DMS53 treated with DMSO at 0.1 percent for 48 hours (cell line): Measurements from ENCODE around the gene AP3B2.
"Not testable (repeated sequence)": the region's sequence is repeated elsewhere in the genome, so short reads cannot be mapped to it uniquely, and the experiment has no call there.

Experiments used
- DNase-seq: peaks from one replicate; lab custom pipeline; 2025; ENCODE audit not compliant: unreplicated experiment; lab: John Stamatoyannopoulos, UW

The AP3B2 gene, protein sequence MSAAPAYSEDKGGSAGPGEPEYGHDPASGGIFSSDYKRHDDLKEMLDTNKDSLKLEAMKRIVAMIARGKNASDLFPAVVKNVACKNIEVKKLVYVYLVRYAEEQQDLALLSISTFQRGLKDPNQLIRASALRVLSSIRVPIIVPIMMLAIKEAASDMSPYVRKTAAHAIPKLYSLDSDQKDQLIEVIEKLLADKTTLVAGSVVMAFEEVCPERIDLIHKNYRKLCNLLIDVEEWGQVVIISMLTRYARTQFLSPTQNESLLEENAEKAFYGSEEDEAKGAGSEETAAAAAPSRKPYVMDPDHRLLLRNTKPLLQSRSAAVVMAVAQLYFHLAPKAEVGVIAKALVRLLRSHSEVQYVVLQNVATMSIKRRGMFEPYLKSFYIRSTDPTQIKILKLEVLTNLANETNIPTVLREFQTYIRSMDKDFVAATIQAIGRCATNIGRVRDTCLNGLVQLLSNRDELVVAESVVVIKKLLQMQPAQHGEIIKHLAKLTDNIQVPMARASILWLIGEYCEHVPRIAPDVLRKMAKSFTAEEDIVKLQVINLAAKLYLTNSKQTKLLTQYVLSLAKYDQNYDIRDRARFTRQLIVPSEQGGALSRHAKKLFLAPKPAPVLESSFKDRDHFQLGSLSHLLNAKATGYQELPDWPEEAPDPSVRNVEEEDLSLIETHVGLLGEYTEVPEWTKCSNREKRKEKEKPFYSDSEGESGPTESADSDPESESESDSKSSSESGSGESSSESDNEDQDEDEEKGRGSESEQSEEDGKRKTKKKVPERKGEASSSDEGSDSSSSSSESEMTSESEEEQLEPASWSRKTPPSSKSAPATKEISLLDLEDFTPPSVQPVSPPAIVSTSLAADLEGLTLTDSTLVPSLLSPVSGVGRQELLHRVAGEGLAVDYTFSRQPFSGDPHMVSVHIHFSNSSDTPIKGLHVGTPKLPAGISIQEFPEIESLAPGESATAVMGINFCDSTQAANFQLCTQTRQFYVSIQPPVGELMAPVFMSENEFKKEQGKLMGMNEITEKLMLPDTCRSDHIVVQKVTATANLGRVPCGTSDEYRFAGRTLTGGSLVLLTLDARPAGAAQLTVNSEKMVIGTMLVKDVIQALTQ

DNA sequence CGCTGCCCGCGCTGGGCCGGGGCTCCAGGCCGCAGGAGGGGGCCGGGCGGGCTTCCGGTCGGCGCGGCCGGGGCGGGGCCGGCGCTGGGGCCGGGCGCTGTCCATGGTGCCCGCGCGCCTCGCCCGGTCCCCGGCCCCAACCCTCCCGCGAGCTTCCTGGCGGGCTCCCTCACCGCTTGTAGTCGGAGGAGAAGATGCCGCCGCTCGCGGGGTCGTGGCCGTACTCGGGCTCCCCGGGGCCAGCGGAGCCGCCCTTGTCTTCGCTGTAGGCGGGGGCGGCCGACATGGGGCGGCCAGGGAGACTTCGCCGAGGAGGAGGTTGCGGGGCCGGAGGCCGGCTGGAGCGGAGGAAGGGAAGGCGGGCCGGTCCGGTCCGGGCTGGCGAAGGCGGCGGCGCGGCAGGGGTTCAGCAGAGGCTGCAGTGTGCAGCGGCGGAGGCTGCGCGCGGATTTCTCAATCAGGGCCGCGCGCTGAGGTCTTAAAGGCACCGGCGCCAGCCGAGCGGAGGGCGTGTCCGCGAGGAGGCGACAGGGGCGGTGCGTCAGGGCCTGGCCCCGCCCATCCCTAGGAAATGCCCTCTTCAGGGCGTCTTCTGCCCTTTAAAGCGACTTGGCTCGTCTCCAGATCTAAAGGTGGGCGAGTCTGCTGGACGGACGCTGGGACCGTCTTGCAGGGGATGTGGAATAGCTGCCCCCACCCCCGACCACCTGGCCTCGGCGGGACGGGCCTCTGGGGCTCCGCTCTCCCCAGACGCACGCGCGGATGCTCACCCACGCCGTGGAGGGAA lies at the start of gene AP3B2:
AP3B2 (minus strand) TSS at position 455 of the 787 bp plus-strand sequence; CDS start at position 286, 169 bp downstream.
- peak; percentile 25 for DNase-seq

DNA sequence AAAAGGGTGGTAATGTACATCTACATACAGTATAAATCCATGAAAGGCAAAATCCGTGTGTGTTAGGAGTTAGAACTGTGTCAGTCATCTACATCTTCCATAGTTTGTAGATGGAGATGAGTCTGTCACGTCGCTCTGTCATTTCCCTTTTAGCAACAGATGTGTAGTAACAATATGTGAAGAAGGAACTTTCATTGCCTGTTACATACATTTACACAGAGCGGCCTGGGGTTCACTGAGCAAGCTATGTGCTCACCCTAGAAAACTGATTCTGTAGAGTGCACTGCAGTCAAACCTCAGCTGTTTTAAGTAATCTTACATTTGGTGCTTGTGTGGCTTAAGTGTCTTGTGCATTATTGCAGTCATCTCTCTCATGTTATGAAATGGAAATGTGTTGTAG lies 41.6 kb upstream of the AP3B2 start:
- no peak for DNase-seq

DNA sequence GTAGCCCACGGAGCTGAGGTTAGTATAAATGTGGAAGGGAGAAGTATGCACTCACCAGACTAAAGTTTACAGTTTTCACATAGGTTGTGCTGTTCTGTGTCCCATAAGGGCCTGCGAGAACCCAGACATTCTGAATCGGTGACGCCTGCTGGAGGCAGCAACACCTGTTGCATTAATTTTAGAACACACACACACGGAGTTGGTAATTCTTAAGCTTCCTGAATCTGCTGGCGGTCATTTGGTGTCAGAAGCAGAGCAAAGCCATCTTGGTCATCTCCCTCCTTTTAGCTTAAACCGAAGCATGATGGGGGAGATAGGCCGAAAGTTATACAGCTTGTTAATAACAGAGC lies 41.1 kb upstream of the AP3B2 start:
- no peak for DNase-seq

DNA sequence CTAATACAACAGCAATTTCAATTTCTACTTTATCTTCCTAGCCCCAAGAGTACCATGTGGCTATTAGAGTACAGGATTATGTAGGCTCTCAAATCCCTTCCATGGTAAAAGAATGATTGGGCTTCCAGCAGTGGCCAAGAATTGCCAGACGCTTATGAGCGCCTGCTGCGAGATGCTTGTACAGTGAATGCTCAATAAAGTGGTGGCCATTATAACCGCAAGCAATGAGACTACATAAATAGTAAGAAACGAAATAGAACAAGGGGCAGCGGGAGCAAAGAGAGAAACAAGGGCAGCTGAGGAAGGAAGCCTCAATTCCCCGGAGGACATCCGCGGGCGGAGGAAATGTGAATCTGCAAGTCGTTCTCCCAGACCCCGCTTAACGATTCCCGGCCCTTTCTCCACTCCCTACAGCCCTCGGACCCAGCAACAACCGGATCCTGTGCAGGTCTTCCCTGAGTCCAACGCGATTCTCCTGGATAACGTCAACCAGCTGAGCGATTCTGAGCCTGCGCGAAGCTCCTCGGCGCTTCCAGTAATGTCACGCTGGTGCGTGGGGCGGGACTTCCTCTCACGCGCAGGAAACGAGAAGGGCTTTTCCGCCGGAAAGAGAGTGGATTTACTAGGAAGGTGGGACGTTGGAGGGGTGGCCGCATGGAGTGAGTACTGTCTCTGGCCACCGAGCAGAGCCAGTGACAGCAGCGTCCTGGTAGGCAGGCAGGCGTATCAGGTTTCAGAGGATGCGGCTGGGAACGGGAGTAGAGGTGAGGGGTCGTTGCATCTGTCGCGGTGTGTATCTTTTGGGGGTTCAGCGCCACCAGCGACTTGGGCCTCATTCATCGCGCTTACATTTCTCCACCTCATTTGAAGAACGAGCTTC lies 40.5 kb upstream of the AP3B2 start:
- DNase-seq = peak; percentile 83

DNA sequence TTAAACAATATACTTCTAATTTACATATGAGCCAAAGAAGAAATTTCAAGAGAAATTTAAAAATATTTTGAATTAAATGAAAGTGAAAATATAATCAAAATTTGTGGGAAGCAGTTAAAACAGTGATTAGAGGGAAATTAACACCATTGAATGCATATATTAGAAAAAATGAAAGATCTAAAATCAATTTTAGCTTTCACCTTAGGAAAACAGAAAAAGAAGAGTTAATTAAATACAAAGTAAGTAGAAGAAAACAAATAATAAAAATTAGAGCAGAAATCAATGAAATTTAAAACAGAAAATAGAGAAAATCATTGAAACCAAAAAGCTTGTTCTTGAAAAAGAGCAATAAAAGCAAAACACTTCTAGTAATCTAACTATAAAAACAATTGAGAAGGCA lies 38.6 kb upstream of the AP3B2 start:
- DNase-seq = no peak

DNA sequence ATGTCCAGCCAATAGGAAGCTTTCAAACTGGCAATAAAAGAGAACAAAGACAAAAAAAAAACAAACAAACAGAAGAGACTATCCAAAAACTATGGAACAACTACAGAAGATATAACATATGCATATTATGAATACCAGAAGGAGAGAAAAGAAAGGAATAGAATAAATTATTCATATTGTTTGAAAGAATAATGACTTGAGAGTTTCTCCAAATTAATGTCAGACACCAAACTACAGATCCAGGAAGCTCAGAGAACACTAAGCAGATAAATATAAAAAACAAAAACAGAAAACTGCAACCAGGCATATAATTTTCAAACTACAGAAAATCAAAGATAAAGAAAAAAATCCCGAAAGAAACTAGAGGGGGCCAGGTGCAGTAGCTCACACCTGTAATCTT lies 34.1 kb upstream of the AP3B2 start:
- DNase-seq = no peak

DNA sequence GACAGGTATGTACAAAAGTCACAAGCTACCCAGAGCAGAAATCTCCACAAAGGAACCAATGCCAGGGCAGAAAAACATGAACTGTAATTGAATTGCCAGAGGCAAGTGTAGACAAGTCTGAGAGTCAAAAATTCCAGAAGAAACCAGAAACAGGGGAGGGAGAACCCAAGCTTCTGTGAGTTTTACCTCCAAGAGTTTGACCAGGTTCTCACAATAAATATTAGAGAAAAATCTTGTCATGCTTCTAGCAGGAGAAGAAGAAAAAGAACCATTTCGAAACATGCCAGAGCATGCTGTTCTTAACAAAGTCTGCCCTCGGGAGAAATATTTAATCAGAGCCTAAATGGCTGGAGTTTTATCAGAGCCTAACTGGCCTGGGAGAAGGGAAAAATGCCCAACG lies 32.5 kb upstream of the AP3B2 start:
- DNase-seq = no peak

DNA sequence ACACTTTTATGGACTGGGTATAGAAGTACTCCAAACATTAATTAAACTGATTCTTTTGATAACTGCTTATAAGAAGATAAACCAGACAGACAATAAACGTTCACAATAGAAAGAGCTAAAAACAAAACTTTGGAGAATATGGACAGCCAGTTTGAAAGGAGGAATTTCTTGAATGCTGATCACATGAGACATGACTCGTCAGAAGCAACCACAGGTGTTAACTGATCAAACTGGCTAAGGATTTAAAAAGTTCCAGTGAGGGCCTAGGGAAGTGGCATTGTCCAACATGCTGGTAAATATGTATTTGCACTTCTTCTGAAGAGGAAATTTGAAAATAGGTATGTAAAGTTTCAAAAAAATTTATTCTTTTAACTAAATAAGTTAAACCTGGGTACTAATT lies 29.4 kb upstream of the AP3B2 start:
- DNase-seq = no peak

DNA sequence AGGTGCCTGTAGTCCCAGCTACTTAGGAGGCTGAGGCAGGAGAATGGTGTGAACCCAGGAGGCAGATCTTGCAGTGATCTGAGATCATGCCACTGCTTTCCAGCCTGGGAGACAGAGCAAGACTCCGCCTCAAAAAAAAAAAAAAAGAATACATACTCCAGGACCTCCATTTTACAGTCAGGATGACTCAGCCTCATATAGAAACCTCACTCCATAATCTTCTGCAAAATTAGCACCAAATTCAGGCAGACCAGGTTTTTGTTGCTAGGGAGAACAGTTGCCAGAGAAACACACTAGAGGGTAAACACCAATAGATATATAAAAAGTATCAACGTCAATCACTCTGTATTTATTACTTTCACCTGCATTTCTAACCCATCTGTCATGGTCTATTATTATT lies 28.3 kb upstream of the AP3B2 start:
- no peak for DNase-seq

DNA sequence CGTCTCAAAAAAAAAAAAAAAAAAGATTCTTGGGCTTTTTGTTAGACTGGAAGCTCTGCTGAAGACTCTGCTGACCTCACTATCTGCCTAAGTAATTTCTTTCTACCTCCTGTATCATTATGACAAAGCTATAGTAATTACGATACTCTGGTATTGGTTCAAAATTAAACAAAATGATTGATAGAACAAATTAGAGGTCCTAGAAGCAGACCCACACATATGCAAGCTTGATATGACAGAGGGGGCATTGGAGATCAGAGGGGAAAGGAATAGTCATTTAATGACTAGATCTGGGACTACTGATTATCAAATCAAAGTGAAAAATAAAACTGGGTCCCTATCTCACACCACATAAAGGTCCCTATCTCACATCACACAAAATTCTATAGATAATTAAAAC lies 21.9 kb upstream of the AP3B2 start:
- no peak for DNase-seq

DNA sequence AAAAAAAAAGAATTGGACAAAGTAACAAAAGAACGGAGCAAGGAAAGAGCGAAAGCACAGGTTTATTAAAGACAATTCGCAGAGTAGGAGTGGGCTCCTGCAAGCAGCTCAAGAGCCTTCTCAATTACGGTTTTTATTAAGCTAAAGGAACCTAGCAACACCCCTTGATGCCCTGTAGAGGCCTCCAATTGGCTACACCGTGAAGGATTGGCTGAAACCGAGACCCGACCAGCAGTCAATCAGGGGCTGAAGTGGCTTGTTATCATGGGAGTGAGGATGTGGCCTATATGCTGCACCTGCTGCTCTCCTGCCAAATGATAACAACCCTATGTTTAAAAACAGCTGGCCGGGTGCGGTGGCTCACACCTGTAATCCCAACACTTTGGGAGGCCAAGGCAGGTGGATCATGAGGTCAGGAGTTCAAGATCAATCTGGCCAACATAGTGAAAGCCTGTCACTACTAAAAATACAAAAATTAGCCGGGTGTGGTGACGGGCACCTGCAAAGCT lies 20.4 kb upstream of the AP3B2 start:
- no peak for DNase-seq

DNA sequence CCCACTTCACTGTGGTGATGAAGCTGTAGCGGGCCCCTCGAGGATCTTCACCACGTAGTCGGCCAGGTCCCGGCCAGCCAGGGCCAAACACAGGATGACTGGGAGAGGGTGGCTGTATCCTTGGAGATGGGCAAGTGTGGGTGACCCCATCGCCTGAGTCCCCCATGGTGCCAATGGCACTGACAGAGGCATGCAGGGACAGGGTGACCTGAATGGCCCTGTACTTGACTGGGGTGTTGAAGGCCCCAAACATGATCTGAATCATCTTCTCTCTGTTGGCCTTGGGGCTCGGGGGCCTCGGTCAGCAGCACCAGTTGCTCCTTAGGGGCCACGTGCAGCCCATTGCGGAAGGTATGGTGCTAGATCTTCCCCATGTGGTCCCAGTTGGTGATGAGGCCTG lies 17.1 kb upstream of the AP3B2 start:
- DNase-seq = no peak

DNA sequence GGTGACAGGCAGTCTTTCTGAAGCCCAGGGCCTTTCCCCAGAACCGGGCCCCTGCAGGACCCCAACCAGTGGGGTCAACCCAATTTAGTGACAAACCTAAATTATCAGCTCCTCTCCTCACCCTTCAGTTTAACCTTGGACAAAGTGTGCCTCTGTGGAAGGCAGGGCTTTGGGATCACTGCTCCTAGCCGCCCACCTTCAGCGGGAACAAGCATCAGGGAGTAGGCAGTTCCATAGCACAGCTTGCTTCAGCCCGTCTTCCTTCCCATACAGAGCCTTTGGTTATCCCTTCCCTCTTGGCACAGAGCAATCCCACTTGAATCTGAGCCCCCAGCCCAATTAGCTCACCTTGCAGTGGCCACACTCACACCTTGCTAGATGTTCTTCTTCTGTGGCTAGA lies 5.3 kb upstream of the AP3B2 start:
- no peak for DNase-seq

DNA sequence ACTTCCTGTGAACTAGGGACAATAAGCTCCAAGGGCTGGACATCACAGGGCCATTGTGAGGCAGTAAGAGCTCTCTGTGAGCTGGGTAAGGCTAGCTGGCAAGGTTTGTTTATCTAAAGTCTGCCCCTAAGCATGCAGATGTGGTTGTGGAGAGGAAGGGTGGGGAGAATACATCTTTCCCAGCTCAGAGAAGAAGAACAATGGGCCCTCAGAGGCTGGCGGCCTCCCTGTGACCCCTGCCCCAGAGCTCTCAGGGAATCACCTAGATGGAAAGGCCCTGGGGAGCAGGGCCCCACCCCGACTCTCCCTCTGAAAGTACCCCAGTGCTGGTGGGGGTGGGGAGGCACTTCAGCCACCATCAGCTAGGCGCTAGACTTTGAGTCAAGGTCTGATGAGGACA lies 4.3 kb upstream of the AP3B2 start:
- no peak for DNase-seq

DNA sequence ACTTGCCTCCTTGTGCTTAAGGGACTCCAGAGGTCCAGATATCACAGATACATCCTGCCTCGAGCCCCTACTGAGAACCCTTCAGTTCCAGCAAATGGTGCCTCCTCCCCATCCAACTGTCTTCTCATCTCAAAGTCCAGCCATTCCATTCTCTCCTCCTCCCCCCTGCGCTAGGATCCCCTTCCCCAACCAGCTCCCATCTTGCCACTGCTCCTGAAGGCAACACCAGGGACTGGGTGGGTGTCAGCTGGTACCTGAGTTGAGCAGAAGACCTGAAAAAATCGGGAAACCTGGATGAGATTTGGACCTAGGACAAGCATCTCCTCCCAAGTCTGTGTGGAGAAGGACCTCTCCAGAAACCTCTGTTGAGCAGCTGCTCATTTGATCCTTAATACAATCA lies 2.4 kb upstream of the AP3B2 start:
- DNase-seq = no peak

DNA sequence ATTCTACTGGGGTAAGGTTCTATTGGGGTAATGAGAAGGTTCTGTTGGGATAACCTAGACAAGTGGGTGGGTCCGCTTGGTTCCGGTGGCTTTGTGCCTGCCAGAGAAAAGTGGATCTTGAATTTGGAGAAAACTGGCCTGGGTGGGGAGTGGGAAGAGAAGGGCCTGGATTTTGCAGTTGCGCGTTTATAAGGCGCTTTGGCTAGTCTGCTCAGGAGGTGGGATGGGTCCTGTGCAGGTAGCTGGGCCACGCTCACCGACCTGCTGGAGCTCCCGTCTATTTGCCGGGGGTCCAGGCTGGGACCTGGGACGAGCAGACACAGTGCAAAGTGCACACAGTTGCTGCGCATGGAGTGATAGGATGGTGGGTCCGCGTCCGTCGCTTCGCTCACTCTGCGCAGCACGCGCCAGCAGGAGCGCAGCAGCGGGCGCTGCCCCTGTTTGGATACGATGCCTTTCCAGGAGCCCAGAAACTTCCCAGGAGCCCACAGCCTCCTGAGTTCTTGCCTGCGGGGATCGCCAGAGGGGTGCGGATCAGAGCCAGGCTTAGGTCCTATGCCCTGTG lies 1.3 kb upstream of the AP3B2 start:
- no peak for DNase-seq

DNA sequence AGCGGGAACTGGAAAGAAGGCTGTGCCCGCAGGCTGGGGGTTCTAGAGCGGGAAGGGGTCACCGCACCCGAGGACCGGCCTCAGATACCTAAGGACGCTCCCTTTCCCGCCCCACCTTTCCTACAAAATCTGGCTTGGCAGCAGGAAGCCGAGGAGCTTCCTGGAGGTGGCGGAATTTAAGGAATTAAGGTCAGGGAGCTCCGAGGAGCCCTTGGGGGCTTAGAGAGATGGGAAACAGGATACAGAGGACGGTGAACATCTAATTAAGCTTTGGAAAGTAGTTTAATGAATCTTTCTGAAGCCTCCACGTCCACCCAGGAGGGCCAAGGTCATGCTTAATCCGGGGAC lies 507 bp upstream of the AP3B2 start:
- DNase-seq = no peak

DNA sequence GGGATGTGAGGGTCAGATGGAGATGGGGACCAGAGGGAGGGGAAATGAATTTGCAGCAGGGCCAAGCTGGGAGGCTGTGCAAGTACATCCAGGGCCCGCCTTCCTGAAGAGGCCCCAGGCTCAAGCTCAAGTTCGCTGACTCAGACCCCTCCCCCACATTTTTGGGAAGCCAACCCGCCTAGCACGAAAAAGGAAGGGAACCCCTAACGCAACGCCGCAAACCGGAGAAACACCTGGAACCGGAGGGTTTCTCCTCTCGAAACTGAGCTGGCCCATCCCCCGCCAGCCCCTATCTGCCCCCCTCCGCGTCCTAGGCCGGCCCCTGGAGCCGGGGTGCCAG lies 624 bp downstream of the AP3B2 start:
- DNase-seq = no peak

DNA sequence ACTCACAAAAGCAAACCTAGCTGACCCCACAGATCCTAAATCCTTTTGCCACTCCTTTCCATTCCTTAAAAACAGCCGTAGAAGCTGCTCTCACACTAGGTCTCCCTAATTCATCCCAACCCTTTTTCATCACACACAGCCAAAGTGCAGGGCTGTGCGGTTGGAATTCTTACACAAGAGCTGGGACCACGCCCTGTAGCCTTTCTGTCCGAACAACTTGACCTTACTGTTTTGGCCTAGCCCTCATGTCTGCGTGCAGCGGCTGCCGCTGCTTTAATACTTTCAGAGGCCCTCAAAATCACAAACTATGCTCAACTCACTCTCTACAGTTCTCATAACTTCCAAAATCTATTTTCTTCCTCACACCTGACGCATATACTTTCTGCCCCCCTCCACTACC lies 3.8 kb downstream of the AP3B2 start:
- DNase-seq = not testable (repeated sequence)

DNA sequence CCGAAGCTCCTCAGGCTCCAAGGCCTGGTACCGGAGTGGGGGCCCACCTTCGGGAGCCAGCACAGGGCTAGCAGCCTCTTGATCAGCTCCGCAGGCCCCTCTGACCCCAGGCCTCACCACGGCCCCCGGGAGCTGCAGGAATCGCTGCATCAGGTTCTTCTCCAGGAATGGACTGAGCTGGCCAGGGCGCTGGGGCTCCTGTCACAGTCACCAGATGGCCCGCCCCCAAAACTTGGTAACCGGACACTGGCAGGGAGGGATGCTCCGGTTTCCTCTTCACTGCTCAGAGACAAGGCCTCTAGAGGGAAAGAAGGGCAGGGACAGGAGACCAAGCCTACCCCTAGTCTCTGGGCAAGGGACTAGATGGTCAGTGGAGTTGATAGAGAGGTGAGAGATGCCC lies 9.9 kb downstream of the AP3B2 start:
- no peak for DNase-seq
